NCI-H2196 treated with DMSO at 0.1 percent for 48 hours (cell line): ENCODE results near the gene TLX2.
"Not testable (repeated sequence)": the region's sequence is repeated elsewhere in the genome, so short reads cannot be mapped to it uniquely, and the experiment has no call there.

Experiments used
- DNase-seq: peaks from one replicate; lab custom pipeline; 2025; ENCODE audit not compliant: unreplicated experiment; lab: John Stamatoyannopoulos, UW

The TLX2 gene

DNA sequence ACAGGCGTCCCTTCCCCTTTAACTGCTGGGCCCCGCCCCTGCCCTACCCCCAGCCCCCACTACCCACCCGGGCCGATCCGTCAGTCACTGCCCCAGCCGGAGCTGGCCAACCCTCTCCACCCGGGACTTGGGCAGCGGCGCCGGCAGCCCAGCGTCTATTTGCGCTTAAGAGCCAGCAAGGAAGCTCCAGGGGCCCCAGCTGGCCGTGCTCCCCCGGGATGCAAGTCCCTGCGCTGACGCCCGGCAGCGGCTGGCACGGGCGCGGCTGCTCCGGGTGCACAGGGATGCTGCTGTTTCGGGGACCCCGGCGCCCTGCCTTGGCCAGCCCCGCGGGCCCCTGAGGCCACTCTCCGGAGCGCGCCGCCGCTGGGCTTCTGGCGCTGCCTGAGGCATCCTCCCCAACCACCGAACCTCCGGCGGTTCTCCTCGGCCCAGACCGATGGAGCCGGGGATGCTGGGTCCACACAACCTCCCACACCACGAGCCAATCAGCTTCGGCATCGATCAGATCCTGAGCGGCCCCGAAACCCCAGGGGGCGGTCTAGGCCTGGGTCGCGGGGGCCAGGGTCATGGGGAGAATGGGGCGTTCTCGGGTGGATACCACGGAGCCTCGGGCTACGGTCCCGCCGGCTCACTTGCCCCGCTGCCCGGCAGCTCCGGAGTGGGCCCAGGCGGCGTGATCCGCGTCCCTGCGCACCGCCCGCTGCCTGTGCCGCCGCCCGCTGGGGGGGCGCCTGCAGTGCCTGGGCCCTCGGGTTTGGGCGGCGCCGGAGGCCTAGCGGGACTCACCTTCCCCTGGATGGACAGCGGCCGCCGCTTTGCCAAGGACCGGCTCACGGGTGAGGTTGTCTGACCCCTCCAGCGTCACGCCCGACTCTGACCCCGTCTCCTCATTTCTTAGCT, at the start of gene TLX2:
TLX2 (plus strand) TSS at position 83 of the 903 bp plus-strand sequence; CDS start at position 440, 357 bp downstream.
- no peak for DNase-seq

DNA sequence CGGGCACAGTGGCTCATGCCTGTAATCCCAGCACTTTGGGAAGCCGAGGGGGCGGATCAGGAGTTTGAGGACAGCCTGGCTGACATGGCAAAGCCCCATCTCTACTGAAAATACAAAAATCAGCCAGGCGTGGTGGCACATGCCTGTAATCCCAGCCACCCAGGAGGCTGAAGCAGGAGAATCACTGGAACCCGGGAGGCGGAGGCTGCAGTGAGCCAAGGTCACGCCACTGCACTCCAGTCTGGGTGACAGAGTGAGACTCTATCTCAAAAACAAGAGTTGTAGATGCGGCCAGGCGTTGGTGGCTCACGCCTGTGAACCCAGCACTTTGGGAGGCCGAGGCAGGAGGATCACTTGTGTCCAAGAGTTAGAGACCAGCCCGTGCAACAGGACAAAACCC, 43.5 kb upstream of the TLX2 start:
- not testable (repeated sequence) for DNase-seq

DNA sequence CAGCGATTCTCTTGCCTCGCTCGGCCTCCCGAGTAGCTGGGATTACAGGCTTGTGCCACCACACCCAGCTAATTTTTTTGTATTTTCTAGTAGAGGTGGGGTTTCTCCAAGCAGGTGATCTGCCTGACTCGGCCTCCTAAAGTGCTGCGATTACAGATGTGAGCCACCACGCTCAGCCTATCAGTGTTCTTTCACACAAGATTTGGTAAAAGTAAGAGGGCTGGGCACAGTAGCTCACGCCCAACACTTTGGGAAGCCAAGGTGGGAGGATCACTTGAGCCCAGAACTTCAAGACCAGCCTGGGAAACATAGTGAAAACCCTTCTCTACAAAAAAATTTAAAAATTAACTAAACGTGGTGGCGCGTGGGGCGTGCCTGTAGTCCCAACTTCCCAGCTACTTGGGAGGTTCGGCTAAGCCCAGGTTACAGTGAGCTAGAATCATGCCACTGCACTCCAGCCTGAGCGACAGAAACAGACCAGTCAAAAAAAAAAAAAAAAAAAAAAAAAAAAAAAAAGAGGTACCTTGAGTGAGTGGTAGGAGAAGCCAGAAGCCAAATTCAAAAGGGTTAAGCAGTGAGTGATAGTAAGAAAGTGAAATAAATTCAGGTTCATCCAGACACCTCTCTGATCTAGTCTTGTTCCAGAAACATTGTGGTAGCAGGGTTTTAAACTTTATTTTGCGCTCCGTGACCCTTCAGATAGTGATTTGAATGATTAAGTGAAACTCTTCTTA, 42.8 kb upstream of the TLX2 start:
- no peak for DNase-seq

DNA sequence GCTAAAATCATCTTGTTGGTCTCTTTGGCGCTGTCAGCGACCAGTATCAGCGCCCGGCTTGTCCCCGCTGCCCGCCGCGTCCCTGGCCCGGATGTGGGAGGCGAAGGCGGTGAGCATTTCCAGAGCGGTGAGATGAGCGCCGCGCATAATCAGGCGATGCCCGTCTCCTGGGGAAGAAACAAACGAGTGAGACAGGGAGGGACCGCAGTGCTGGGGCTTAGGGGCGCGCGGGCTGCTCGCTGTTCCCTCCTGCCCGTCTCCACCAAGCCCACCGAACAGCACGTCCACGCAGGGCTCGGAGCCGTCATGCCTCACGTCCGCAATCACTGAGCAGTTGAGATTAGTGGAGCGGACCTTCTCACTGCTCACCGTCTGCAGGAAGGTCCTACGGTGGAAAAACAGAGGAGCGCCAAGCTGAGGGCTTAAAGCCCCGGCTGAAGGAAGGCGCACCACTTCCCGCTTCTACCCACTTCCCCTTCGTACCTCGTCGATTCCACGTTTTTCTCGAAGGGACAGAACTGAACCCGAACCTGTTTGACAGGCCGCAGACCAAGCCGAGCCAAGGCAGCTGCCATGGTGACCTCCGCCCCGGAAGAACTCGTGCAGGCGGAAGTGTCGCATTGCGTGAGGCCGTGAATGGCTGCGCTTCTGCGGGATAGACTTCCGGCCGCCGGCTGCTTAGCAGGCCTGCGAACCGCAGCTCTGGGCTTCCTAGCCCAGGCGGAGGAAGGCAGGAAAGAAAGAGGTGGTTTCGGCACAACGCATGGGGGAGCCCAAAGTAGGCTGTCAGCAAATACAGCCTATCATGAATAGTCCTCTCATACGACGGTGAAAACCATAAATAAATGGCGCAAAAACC, 41.9 kb upstream of the TLX2 start, which contains the start of gene MRPL53:
MRPL53 (minus strand) TSS at position 595 of the 859 bp plus-strand sequence; CDS start at position 575, 20 bp downstream.
- peak; percentile 49 for DNase-seq

DNA sequence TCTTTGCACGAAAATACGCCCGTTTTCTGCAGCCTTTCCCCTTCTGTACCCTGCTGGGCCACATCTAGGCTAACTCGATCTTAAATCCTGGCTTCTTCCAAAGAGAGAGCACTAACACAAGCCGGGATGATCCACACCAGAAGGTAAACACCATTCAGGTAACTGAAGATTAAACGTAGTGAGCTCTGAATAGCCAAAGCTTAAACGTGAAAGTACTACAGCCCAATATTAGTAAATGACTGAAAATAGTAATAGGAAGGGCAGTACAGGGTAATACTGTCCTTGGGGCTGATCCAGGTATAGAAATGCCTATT, 41.3 kb upstream of the TLX2 start:
- no peak for DNase-seq

DNA sequence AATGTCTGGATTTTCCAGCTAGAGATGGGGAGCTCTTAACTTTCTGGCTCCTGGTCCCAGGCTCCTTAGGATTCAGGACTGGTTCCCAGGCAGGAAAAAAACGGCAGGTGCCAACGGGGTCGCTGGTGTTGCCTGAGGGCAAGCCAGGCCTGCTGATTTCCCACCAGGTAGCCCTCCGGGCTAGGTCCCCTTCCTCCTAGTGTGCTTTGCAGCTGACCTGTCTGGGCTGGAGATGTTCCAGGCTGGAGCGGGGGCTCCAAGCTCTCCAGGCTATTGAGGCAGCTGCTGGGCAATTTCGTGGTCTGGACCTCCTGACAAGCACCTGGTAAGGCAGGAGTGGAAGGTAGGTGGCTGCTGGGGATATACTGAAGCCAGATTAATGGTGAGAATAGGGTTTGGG, 39.8 kb upstream of the TLX2 start:
- no peak for DNase-seq

DNA sequence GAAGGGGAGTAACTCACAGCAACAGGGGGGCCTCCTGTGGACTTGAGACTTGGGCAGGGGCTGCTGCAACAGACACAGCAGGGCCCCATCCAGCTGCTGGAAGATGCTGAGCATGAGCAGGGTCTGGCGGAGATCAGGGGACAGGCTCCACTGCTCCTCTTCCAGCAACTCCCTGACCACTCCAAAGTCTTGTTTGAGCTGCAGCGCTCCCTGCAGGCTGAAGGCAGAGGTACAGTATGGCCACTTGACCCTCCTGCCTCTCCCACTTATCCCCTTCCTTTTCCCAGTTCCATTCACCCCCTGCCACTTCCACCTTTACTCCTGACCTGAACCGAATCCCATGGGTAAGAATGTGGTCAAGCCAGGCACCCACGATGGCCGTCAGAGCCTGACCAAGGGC, 39.4 kb upstream of the TLX2 start:
- DNase-seq = no peak

DNA sequence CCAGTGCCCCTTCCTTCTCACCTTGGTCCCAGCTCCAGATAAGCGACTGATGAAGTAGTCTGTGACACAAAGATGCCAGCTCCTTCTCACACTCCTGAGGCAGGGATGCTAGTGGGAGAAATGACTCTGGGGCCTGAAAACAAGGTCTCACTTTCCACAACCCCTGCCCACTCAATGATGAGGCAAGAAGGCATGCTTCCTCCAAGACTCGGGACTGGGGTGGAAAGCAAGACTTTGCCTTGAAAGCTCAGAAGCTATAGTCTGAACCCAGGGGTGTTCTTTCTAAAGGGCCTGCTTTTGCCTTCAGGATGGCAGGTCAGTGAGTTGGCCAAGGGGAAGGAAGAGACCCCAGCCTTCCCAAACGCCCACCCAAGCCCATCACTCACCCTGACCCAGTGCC, 32.8 kb upstream of the TLX2 start:
- no peak for DNase-seq

DNA sequence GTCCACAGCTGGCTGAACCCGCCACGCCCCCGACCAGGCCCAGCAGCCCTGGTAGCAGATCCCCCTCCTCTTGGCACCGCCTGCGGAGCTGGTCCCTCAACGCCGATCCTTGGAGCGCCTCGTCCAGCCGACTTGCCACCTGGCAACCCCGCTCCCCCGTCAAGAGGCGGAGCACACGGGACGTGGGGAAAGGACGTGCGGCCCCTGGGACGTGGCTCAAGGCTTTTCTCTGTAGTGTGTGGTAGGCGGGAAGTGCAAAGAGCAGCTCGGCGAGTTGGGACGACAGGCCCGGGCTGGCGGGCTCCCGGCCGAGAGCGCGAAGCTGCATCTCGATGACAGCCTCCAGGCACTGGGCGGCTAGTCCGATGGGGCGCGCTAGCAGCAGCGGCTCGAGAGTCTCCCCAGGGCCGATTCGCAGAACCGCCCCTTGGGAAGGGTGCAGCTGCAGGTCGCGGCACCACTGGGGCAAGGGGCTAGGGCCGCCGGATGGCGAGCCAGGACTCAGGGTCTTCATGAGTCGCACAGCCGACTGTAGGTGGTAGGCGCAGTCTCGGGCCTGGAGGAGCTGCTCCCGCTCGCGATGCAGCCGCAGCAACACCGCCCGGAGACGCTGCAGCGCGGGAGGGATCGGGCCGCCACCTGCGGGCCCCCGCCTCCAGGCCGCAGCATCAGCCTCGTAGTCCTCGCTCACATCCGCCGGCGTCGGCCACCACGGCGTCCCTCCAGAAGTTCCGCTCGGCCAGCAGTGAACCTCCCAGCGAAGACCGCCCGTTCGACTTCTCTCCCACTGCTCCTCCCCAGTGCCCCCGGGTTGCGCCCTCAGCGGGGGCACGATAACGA, 32.1 kb upstream of the TLX2 start:
- DNase-seq = no peak

DNA sequence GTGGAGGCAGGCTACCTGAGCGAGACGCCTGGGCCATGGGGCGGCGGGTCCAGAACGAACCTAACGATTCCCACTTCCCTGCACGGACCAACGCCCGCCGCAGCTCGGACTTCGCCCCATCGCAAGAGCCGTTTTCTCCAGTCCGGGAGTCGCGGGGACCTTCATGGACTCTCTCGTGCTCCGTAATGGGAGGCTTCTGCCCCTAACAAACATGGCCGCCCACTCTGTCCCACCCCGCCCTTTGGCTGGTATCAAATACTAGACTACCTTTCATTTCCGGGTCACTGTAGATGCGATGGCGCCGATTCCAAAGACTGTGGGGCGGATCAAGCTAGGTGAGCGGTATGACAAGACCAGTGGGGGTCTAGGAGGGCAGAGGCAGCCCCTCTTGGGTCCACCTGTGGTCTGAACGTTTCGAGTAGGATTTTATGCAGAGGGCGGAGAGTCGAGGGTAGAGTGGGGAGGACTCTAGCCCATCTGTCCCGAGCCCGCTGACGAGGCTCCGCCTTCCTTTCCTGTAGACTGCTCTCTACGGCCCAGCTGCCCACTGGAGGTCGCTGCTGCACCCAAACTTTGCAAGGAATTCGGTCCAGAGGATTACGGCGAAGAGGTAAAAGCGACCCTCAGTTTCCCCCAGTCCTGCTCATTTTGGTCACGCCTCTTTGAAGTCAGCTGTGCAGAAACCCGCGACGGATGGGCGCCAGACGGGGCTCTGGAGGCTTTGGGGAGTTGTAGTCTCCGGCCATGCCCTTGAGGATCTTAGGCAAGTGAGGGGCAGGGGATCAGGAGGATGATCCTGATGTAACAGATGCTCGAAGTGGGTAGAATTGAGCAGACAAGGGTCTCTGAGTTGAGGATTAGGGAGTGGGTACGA, 31.2 kb upstream of the TLX2 start, which contains the start of the genes CCDC142 and TTC31:
CCDC142 (minus strand) TSS at position 198 of the 874 bp plus-strand sequence; CDS start at position 37, 161 bp downstream.
TTC31 (plus strand) TSS at position 281 of the 874 bp plus-strand sequence; CDS start at position 296, 15 bp downstream.
- peak; percentile 72 for DNase-seq

DNA sequence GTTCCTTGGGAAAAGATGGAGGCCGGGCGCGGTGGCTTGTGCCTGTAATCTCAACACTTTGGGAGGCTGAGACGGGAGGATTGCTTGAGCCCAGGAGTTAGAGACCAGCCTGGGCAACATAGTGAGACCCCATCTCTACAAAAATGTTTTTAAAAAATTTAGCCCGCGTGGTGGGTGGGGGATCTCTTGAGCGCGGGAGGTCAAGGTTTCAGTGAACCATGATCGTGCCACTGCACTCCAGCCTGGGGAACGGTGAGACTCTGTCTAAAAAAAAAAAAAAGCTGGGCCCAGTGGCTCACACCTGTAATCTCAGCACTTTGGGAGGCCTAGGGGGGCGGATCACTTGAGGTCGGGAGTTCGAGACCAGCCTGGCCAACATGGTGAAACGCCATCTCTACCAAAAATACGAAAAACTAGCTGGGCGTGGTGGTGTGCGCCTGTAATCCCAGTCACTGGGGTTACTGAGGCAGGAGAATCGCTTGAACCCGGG, 30.5 kb upstream of the TLX2 start:
- not testable (repeated sequence) for DNase-seq

DNA sequence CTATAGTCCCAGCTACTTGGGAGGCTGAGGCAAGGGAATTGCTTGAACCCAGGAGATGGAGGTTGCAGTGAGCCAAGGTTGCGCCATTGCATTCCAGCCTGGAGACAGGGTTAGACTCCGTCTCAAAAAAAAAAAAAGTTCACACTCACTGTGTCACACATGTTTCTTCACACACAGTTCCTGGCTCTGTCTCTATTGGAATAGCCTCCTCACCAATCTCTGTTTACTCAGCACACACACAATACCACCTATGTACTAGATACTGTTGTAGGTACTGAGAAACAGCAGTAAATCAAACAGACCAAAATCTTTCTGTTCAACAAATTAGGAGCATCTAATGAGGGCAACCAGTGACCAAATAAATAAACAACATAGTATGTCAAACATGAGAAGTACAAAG, 28.1 kb upstream of the TLX2 start:
- no peak for DNase-seq

DNA sequence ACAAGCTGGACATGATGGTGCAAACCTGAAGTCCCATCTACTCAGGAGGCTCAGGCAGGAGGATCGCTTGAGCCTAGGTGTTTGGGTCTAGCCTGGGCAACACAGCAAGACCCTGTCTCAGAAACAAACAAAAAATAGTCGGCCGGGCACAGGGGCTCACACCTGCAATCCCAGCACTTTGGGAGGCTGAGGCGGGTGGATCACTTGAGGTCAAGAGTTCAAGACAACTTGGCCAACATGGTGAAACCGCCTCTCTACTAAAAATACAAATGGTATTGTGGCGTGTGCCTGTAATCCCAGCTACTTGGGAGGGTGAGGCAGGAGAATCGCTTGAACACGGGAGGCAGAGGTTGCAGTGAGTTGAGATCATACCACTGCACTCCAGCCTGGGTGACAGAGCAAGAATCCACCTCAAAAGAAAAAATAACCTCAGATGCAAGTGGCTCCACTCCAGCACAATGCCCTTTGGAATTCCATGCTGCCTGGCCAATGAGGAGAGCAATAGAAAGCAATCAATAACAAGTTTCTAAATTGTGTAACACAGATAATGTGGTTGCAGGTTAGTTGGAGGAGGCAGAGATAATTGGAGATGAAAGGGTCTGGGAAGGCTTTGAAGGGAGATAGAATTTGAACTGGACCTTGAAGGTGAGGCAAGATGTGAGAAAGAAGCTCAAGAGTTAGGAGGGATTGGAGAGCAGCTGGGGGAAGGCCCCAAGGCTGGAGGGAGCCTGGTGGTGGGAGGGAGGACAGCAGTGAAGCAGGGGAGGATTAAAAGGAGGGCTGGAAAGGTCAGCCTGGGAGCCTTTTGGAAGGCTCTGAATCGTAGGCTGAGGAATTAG, 25.4 kb upstream of the TLX2 start:
- DNase-seq = no peak

DNA sequence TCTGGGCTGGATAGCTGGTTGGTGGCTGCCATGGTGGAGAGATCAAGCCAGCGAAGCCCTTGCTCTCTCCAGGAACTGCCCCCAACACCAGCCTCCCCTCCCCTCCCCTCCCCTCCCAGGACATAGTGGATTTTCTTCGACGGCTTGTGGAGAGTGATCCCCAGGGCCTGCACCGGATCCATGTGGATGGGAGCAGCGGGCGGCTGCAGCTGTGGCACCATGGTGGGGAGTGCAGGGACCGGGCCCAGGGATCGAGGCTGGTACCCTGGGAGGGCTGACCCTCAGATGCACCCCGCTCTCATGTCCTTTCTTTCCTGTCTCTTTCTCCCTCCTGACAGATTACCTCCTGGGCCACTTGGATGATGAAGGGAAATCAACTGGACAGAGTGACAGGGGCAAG, 24.3 kb upstream of the TLX2 start:
- no peak for DNase-seq

DNA sequence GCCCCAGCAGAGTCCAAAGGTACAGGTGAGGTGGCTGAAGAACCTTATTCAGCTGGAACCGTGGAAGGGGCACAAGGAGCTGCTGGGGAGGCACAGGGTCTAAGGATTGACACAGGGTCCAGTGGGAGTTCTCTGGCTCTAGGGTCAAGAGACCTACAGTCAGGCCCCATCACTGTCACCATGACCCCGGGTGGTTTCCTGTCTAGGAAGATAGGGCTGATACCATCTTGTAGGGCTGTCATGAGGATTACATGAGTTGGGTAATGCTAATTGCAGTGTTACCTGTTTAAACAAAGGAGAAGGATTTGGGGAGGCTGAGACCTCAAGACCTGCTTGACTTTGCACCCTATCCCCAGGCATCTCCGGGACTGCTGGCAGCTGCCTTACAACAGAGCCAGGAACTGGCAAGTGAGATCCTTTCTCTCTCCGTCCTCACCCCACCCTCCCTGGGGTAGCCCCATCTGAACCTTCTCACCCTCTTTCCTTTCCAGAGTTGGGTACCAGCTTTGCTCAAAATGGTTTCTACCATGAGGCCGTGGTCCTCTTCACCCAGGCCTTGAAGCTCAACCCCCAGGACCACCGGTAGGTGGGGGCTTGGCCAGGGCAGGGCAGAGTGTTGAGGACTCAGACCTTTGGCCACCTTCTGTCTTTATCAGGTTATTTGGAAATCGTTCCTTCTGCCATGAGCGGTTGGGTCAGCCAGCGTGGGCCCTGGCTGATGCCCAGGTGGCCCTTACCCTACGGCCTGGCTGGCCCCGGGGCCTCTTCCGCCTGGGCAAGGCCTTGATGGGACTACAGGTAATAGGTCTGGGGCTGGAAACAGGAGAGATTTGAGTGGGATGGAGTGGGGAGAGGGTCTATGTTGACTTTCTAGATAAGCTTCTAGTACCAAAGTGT, 22.4 kb upstream of the TLX2 start:
- DNase-seq = no peak

DNA sequence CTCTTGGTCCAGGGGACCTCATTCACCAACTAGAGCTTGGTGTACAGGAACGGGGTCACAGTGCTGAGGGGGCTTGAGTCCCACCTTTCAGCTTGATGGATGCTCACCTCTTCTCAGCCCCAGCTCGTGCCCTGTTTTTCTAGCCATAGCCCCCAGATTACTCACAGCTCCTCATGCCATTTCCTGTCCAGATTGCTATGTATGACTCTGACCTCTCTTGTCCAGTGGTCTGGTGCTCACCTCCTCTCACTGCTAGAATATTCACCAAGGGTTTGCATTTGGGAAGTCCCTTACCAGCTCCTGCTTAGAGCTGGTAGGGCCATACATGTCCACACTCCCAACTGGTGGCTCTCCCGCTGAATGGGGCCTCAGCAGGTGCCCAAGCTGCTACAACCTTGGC, 20.7 kb upstream of the TLX2 start:
- DNase-seq = no peak

DNA sequence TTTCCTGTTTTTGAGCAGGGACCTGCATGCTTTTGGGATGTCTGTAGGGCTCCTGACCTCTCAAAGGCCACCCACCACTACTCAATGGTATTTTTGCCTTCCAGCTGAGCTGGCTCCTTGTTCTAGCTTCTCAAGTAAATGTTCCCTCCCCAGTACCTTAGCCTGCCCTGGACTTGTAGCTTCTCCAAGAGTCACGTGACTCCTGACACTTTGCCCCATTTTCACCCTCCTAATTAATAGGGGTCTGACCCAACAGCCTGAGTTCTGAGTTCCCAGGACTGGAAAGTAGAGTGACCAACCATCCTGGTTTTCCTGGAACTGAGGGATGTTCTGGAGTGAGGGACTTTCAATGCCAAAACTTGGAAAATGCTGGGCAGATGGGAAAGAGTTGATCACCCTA, 18.8 kb upstream of the TLX2 start:
- DNase-seq = no peak
